A549 (cell line): ENCODE data around the gene SLC24A3. TPM values are rescaled to one million over a fixed set of nuclear protein-coding genes. Genes with fewer than 3 reads are reported as not detected.

Source experiments
- ATAC-seq, 2 experiments: fragments of 200-7000 bp in 1 of 2; fragments of >200 bp in 1 of 2; cut with Nextera tagmentation in 1 of 2; cut with Tn5 transposase in 1 of 2; 3 replicates each; pipeline versions ENCODE4 v1.8.0 to v1.9.1; 2018 to 2020; ENCODE audit warnings: mild to moderate bottlenecking in 1 of 2, moderate library complexity in 1 of 2
- CTCF ChIA-PET: fragments of 300-600 bp; sonication (Branson Sonifier 250); formaldehyde crosslinking; extraction: SDS; loops from one replicate; lab custom pipeline; 2021; ENCODE audit warnings: antibody characterized with exemption, inconsistent platforms; lab: Yijun Ruan, JAX
- POLR2A ChIA-PET: fragments of 350-600 bp; formaldehyde crosslinking; extraction: SDS; loops from one replicate; lab custom pipeline; 2021; ENCODE audit warnings: antibody characterized with exemption, inconsistent platforms; lab: Yijun Ruan, JAX
- DNase-seq, 2 experiments: peaks; one replicate each; pipeline versions ENCODE4 v3.0.0 to v3.0.0-alpha.2; 2011 to 2016; ENCODE audit warnings: low read depth in 1 of 2, low spot score in 1 of 2
- FAIRE-seq: peaks from 2 replicates; lab custom pipeline; 2011; peaks lifted over from hg19 to GRCh38; lab: Jason Lieb, UNC
- H3K27ac ChIP-seq, 2 experiments: fragments of >200 bp; sonication (Bioruptor Twin); formaldehyde crosslinking; 3 replicates each; pipeline ENCODE4 v1.5.1; 2016 to 2017
- H3K4me1 ChIP-seq: fragments of >200 bp; sonication (Bioruptor Twin); formaldehyde crosslinking; 3 replicates; pipeline ENCODE4 v1.6.1; 2016
- H3K4me2 ChIP-seq: fragments of >200 bp; sonication (Bioruptor Twin); formaldehyde crosslinking; 3 replicates; pipeline ENCODE4 v1.6.1; 2016
- H3K4me3 ChIP-seq: fragments of >200 bp; sonication (Bioruptor Twin); formaldehyde crosslinking; 3 replicates; pipeline ENCODE4 v1.5.1; 2016
- H3K9me3 ChIP-seq: fragments of >200 bp; sonication (Bioruptor Twin); formaldehyde crosslinking; 3 replicates; pipeline ENCODE4 v1.6.1; 2016
- ATOH8 ChIP-seq: fragments of 250-450 bp; sonication (Bioruptor Pico); IDR thresholded peaks from 2 replicates; pipeline ENCODE4 v1.5.0; 2020; ENCODE audit warnings: low read depth, mild to moderate bottlenecking, moderate library complexity
- BHLHE40 ChIP-seq: IDR thresholded peaks from 2 replicates; pipeline ENCODE4 v1.6.1; 2012; ENCODE audit warnings: low read depth, low read length, inconsistent platforms
- CEBPB ChIP-seq, 2 experiments: fragments of >200 bp in 1 of 2; sonication (Bioruptor Twin) in 1 of 2; formaldehyde crosslinking in 1 of 2; IDR thresholded peaks; 2 replicates each; pipeline ENCODE4 v1.6.1; 2012 to 2016
- CHD2 ChIP-seq: fragments of 150-350 bp; IDR thresholded peaks from 2 replicates; pipeline ENCODE4 v1.6.1; 2014; ENCODE audit warnings: low read length; ENCODE audit not compliant: partially characterized antibody
- CHD4 ChIP-seq: fragments of 200-600 bp; sonication (generic); IDR thresholded peaks from 2 replicates; pipeline ENCODE4 v1.6.1; 2016; ENCODE audit warnings: antibody characterized with exemption, mild to moderate bottlenecking, borderline replicate concordance
- EHMT2 ChIP-seq: fragments of 200-600 bp; sonication (generic); IDR thresholded peaks from 2 replicates; pipeline ENCODE4 v1.6.1; 2016; ENCODE audit warnings: antibody characterized with exemption, low read depth, mild to moderate bottlenecking, moderate library complexity
- ELK1 ChIP-seq: fragments of 150-350 bp; IDR thresholded peaks from 2 replicates; pipeline ENCODE4 v1.6.1; 2014; ENCODE audit warnings: low read depth, mild to moderate bottlenecking, low read length
- ESRRA ChIP-seq: fragments of 150-350 bp; IDR thresholded peaks from 2 replicates; pipeline ENCODE4 v1.6.1; 2014; ENCODE audit warnings: mild to moderate bottlenecking, low read length, borderline replicate concordance
- FOXS1 ChIP-seq: fragments of 250-450 bp; sonication (Bioruptor Pico); IDR thresholded peaks from 2 replicates; pipeline ENCODE4 v1.5.0; 2020; ENCODE audit warnings: mild to moderate bottlenecking, moderate library complexity
- HDAC2 ChIP-seq: fragments of 200-600 bp; sonication (generic); IDR thresholded peaks from 2 replicates; pipeline ENCODE4 v1.6.1; 2016
- HOXB5 ChIP-seq: fragments of 250-450 bp; sonication (Bioruptor Pico); IDR thresholded peaks from 2 replicates; pipeline ENCODE4 v1.5.0; 2020; ENCODE audit warnings: mild to moderate bottlenecking, moderate library complexity
- JUNB ChIP-seq: fragments of >200 bp; sonication (Bioruptor Twin); formaldehyde crosslinking; IDR thresholded peaks from 2 replicates; pipeline ENCODE4 v1.6.1; 2016
- KDM5A ChIP-seq: fragments of 200-600 bp; sonication (generic); IDR thresholded peaks from 2 replicates; pipeline ENCODE4 v1.6.1; 2016; ENCODE audit warnings: antibody characterized with exemption, mild to moderate bottlenecking
- MAFK ChIP-seq: fragments of 450-650 bp; IDR thresholded peaks from 2 replicates; pipeline ENCODE4 v1.6.1; 2014; ENCODE audit not compliant: partially characterized antibody
- NFE2L2 ChIP-seq: fragments of 150-350 bp; conservative IDR thresholded peaks from 2 replicates; pipeline ENCODE4 v1.6.1; 2014; ENCODE audit warnings: low read length
- NPAS2 ChIP-seq: fragments of 250-450 bp; sonication (Bioruptor Pico); IDR thresholded peaks from 2 replicates; pipeline ENCODE4 v1.8.0; 2022; ENCODE audit warnings: mild to moderate bottlenecking, moderate library complexity, borderline replicate concordance
- PHF8 ChIP-seq: fragments of 200-600 bp; sonication (generic); IDR thresholded peaks from 2 replicates; pipeline ENCODE4 v1.6.1; 2016; ENCODE audit warnings: low read depth, mild to moderate bottlenecking, antibody characterized with exemption, moderate library complexity, borderline replicate concordance
- RARB ChIP-seq: fragments of 250-450 bp; sonication (Bioruptor Pico); IDR thresholded peaks from 2 replicates; pipeline ENCODE4 v1.8.0; 2021; ENCODE audit warnings: mild to moderate bottlenecking, moderate library complexity
- RNF2 ChIP-seq: fragments of 200-600 bp; sonication (generic); IDR thresholded peaks from 2 replicates; pipeline ENCODE4 v1.6.1; 2016; ENCODE audit warnings: low read depth, mild to moderate bottlenecking, antibody characterized with exemption, moderate library complexity, borderline replicate concordance
- SMC3 ChIP-seq: fragments of >200 bp; sonication (Bioruptor Twin); formaldehyde crosslinking; IDR thresholded peaks from 3 replicates; pipeline ENCODE4 v1.6.1; 2018; ENCODE audit warnings: inconsistent platforms
- SREBF2 ChIP-seq: fragments of 450-650 bp; IDR thresholded peaks from 2 replicates; pipeline ENCODE4 v1.6.1; 2014; ENCODE audit warnings: mild to moderate bottlenecking, moderate library complexity
- TFCP2L1 ChIP-seq: fragments of 250-450 bp; sonication (Bioruptor Pico); IDR thresholded peaks from 2 replicates; pipeline ENCODE4 v1.5.0; 2021; ENCODE audit warnings: mild to moderate bottlenecking
- USF2 ChIP-seq: fragments of 450-650 bp; IDR thresholded peaks from 2 replicates; pipeline ENCODE4 v1.6.1; 2014; ENCODE audit warnings: antibody characterized with exemption
- ZSCAN20 ChIP-seq: fragments of 250-450 bp; sonication (Bioruptor Pico); IDR thresholded peaks from 2 replicates; pipeline ENCODE4 v1.8.0; 2022; ENCODE audit warnings: mild to moderate bottlenecking, moderate library complexity
- WGBS: methylation state at CpG from one replicate; pipeline ENCODE4 v1.1.6; 2017; ENCODE audit errors: missing lambda C conversion rate; 5-methylcytosine and 5-hydroxymethylcytosine counted together
- polyA plus RNA-seq, 4 experiments: library from polyadenylated mRNA; depleted of rRNA in 3 of 4; stranded (reverse); fragments of >200 nt; fragmentation: RNase III in 1 of 4; extraction: RNeasy Plus Mini Kit Qiagen cat#74134 plus additional on column Dnase treatment in 1 of 4; gene quantifications; 2 replicates in 3 of 4; 3 replicates in 1 of 4; pipeline ENCODE4 v1.2.3, GENCODE V29; 2011 to 2017
- TF ChIP-seq, protein P1 (sequence below): fragments of >200 bp; sonication (Bioruptor Twin); formaldehyde crosslinking; IDR thresholded peaks from 2 replicates; pipeline ENCODE4 v1.6.1; 2016
- TF ChIP-seq, protein P2 (sequence below): fragments of >200 bp; sonication (Bioruptor Twin); formaldehyde crosslinking; IDR thresholded peaks from 3 replicates; pipeline ENCODE4 v1.6.1; 2016
- TF ChIP-seq, protein P3 (sequence below): fragments of 250-450 bp; sonication (Bioruptor Pico); IDR thresholded peaks from 2 replicates; pipeline ENCODE4 v1.5.0; 2021; ENCODE audit warnings: mild to moderate bottlenecking, moderate library complexity, borderline replicate concordance

SLC24A3 gene
- polyA plus RNA-seq, 2 of the 4 experiments (the other 2 are of a cell fraction) = 0.08 TPM; not detected in 1

DNA sequence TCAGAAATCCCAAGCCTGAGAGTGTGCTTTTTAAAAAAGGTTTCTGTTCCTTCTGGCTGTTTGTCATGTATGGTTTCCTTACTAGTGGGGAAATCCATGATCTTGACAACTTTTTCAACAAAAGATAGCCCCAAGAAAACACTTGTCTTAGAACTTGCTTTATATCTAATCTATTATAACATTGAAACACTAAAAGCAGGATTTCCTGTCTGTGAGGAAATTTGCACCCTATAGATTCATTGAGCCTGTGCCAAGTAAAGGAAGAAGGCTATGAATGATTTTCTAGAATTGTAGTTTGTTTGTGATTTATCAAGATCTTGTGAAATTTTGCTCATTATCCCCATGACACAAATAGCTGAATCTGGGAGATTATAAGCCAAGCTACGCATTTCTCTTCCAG lies 307.0 kb downstream of the SLC24A3 start:
- POLR2A ChIA-PET = no interaction called here
- Histone ChIP-seq H3K9me3 (no peaks in the 10 kb centered on the region), H3K4me2 (no peak overlapping the region), H3K27ac (no peak overlapping the region), H3K4me1 (no peaks in the 10 kb centered on the region), H3K4me3 (no peak overlapping the region)
- DNase-seq (no peak), FAIRE-seq (no peak), ATAC-seq (no peak)
- CTCF ChIA-PET = interaction anchor here (1.2 to 1.6 kb wide), 2 partner anchors 13 to 142 kb away, joined by 3 read pairs; no protein-coding TSS in a partner anchor
- 4% methylated on average over 1 of the region's 1 CpG for WGBS
- TF ChIP-seq KDM5A (no peak), BHLHE40 (no peak), ZSCAN20 (CRISPR knock-in tag) (no peak), ATOH8 (CRISPR knock-in tag) (no peak), HOXB5 (CRISPR knock-in tag) (no peak), HDAC2 (no peak), ELK1 (no peak), ESRRA (no peak), TFCP2L1 (no peak)
- TF ChIP-seq, protein P1, sequence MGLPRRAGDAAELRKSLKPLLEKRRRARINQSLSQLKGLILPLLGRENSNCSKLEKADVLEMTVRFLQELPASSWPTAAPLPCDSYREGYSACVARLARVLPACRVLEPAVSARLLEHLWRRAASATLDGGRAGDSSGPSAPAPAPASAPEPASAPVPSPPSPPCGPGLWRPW = no peak

- H3K9me3 ChIP-seq = no peaks in the 10 kb centered on the region
- FAIRE-seq (no peak), DNase-seq (no peak), ATAC-seq (no peak)
- 27% methylated on average over 7 of the region's 7 CpGs for WGBS
- CTCF ChIA-PET = interaction anchor here (1.1 to 1.6 kb wide), 3 partner anchors 9 to 141 kb away, joined by 3 to 4 read pairs (median 3); no protein-coding TSS in a partner anchor
- no peak overlapping the region for H3K27ac ChIP-seq
- no peak overlapping the region for H3K4me3 ChIP-seq
- H3K4me1 ChIP-seq = no peaks in the 10 kb centered on the region
- TF ChIP-seq CHD2 = no peak
- TF ChIP-seq CHD4 = no peak
- no peak for TF ChIP-seq RNF2
- TF ChIP-seq SMC3 = no peak
- TF ChIP-seq, protein P2, sequence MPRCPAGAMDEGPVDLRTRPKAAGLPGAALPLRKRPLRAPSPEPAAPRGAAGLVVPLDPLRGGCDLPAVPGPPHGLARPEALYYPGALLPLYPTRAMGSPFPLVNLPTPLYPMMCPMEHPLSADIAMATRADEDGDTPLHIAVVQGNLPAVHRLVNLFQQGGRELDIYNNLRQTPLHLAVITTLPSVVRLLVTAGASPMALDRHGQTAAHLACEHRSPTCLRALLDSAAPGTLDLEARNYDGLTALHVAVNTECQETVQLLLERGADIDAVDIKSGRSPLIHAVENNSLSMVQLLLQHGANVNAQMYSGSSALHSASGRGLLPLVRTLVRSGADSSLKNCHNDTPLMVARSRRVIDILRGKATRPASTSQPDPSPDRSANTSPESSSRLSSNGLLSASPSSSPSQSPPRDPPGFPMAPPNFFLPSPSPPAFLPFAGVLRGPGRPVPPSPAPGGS = no peak
- no peak for TF ChIP-seq JUNB
- no peak for TF ChIP-seq FOXS1
- TF ChIP-seq EHMT2 = no peak
- no peak for TF ChIP-seq PHF8
- no peak for TF ChIP-seq MAFK
- TF ChIP-seq, protein P3, sequence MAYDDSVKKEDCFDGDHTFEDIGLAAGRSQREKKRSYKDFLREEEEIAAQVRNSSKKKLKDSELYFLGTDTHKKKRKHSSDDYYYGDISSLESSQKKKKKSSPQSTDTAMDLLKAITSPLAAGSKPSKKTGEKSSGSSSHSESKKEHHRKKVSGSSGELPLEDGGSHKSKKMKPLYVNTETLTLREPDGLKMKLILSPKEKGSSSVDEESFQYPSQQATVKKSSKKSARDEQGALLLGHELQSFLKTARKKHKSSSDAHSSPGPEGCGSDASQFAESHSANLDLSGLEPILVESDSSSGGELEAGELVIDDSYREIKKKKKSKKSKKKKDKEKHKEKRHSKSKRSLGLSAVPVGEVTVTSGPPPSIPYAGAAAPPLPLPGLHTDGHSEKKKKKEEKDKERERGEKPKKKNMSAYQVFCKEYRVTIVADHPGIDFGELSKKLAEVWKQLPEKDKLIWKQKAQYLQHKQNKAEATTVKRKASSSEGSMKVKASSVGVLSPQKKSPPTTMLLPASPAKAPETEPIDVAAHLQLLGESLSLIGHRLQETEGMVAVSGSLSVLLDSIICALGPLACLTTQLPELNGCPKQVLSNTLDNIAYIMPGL (CRISPR knock-in tag) = no peak
- no peak for TF ChIP-seq NPAS2 (CRISPR knock-in tag)
- no peak for TF ChIP-seq TFCP2L1
- no peak for TF ChIP-seq USF2
- TF ChIP-seq RARB (CRISPR knock-in tag) = no peak
- no peak for TF ChIP-seq NFE2L2
- TF ChIP-seq ATOH8 (CRISPR knock-in tag) = no peak
- no peak for TF ChIP-seq SREBF2
- no peak for TF ChIP-seq CEBPB (IDR thresholded peaks at IDR 0.05)
- H3K4me2 ChIP-seq = no peak overlapping the region
- POLR2A ChIA-PET = no interaction called here
These were observed 307.8 kb downstream of the SLC24A3 start for GRCh38 chr20:19520261-19520660.
